Activated CD4-positive, alpha-beta T cell treated with anti-CD3 and anti-CD28 coated beads, Interleukin-2, amount 10 ng/mL, durations not matched to agents 24 days and 14 days (primary cell): Measurements from ENCODE around the gene ABHD1. TPM values are rescaled to one million over a fixed set of nuclear protein-coding genes. Genes with fewer than 3 reads are reported as not detected.

Experiments
- DNase-seq: peaks from one replicate; pipeline ENCODE4 v3.0.0; 2022
- H3K27ac Mint-ChIP-seq: one replicate; pipeline ENCODE4 v1.8.0; 2022; ENCODE audit warnings: mild to moderate bottlenecking, mixed read lengths
- H3K27me3 Mint-ChIP-seq: one replicate; pipeline ENCODE4 v1.8.0; 2022; ENCODE audit warnings: mixed read lengths
- H3K36me3 Mint-ChIP-seq: one replicate; pipeline ENCODE4 v1.8.0; 2022; ENCODE audit warnings: low read depth, mild to moderate bottlenecking, mixed read lengths
- H3K4me1 Mint-ChIP-seq: one replicate; pipeline ENCODE4 v1.8.0; 2021; ENCODE audit warnings: mixed read lengths
- H3K4me3 Mint-ChIP-seq: one replicate; pipeline ENCODE4 v1.8.0; 2022; ENCODE audit warnings: mild to moderate bottlenecking, moderate library complexity, mixed read lengths
- H3K9me3 Mint-ChIP-seq: one replicate; pipeline ENCODE4 v1.8.0; 2021; ENCODE audit warnings: mixed read lengths
- intact Hi-C: fragments of 100-400 bp; cut with micrococcal nuclease; formaldehyde crosslinking; loops from one replicate; pipeline ENCODE4 v1.15.1; 2023
- total RNA-seq: library from RNA; stranded (reverse); gene quantifications from 2 replicates; pipeline ENCODE4 v1.2.3, GENCODE V29; 2022

Gene ABHD1
- total RNA-seq, 1 donor from 2014 or later: 0.23 TPM

- Mint-ChIP-seq H3K27ac (no peak within 1 kb of the TSS), H3K27me3 (peaks cover 6% of the 10 kb centered on the region), H3K4me3 (no peak within 1 kb of the TSS), H3K36me3 (no peaks in the 10 kb centered on the region), H3K9me3 (no peaks in the 10 kb centered on the region), H3K4me1 (peaks cover 5% of the 10 kb centered on the region)
- DNase-seq: no peak
- intact Hi-C loops: no loop called here
Observed at GRCh38 chr2:27148801-27149439, 25.3 kb downstream of the ABHD1 start, which contains the start of gene TCF23. Gene TCF23, plus strand, starts transcription at chr2:27149004. Its CDS starts 130 bp downstream, at chr2:27149134.

GRCh38 chr2:27149570-27150405 lies 26.2 kb downstream of the ABHD1 start:
- Mint-ChIP-seq H3K4me1 (peaks cover 5% of the 10 kb centered on the region), H3K9me3 (no peaks in the 10 kb centered on the region), H3K36me3 (no peaks in the 10 kb centered on the region), H3K27ac (no peak overlapping the region), H3K27me3 (peaks cover 3% of the 10 kb centered on the region), H3K4me3 (no peak overlapping the region)
- no peak for DNase-seq
- intact Hi-C loops: no loop called here

GRCh38 chr2:27150639-27151230 lies 27.1 kb downstream of the ABHD1 start:
- no peaks in the 10 kb centered on the region for H3K9me3 Mint-ChIP-seq
- DNase-seq: no peak
- no peaks in the 10 kb centered on the region for H3K36me3 Mint-ChIP-seq
- no peak overlapping the region for H3K27ac Mint-ChIP-seq
- no peak overlapping the region for H3K4me3 Mint-ChIP-seq
- peaks cover 5% of the 10 kb centered on the region for H3K4me1 Mint-ChIP-seq
- peaks cover 2% of the 10 kb centered on the region for H3K27me3 Mint-ChIP-seq
- intact Hi-C loops: no loop called here

- no peaks in the 10 kb centered on the region for H3K36me3 Mint-ChIP-seq
Observed at GRCh38 chr2:27152102-27152795, 28.6 kb downstream of the ABHD1 start.

GRCh38 chr2:27152796-27153464 lies 29.3 kb downstream of the ABHD1 start:
- intact Hi-C loops: no loop called here
- no peaks in the 10 kb centered on the region for H3K36me3 Mint-ChIP-seq
- no peak for DNase-seq
- no peak overlapping the region for H3K4me3 Mint-ChIP-seq
- peaks cover 3% of the 10 kb centered on the region for H3K27me3 Mint-ChIP-seq
- H3K9me3 Mint-ChIP-seq: no peaks in the 10 kb centered on the region
- H3K4me1 Mint-ChIP-seq: peaks cover 5% of the 10 kb centered on the region
- H3K27ac Mint-ChIP-seq: no peak overlapping the region

More at GRCh38 chr2:27152102-27152795, 28.6 kb downstream of the ABHD1 start:
- Mint-ChIP-seq H3K27ac (no peak overlapping the region), H3K4me3 (no peak overlapping the region), H3K27me3 (peaks cover 2% of the 10 kb centered on the region), H3K9me3 (no peaks in the 10 kb centered on the region), H3K4me1 (peaks cover 5% of the 10 kb centered on the region)
- no peak for DNase-seq
- intact Hi-C loops: no loop called here

GRCh38 chr2:27154488-27154887 lies 30.9 kb downstream of the ABHD1 start:
- DNase-seq: no peak
- H3K27me3 Mint-ChIP-seq: peaks cover 3% of the 10 kb centered on the region
- no peaks in the 10 kb centered on the region for H3K9me3 Mint-ChIP-seq
- no peak overlapping the region for H3K4me3 Mint-ChIP-seq
- H3K27ac Mint-ChIP-seq: no peak overlapping the region
- intact Hi-C loops: no loop called here
- H3K4me1 Mint-ChIP-seq: peaks cover 5% of the 10 kb centered on the region
- H3K36me3 Mint-ChIP-seq: no peaks in the 10 kb centered on the region

GRCh38 chr2:27155069-27155520 lies 31.5 kb downstream of the ABHD1 start:
- Mint-ChIP-seq H3K36me3 (no peaks in the 10 kb centered on the region), H3K4me3 (no peak overlapping the region), H3K27ac (no peak overlapping the region), H3K4me1 (peaks cover 5% of the 10 kb centered on the region), H3K27me3 (peaks cover 3% of the 10 kb centered on the region), H3K9me3 (no peaks in the 10 kb centered on the region)
- DNase-seq: no peak
- intact Hi-C loops: no loop called here

GRCh38 chr2:27158468-27158867 lies 34.9 kb downstream of the ABHD1 start:
- Mint-ChIP-seq H3K27ac (no peak overlapping the region), H3K9me3 (no peaks in the 10 kb centered on the region), H3K4me1 (no peaks in the 10 kb centered on the region), H3K36me3 (no peaks in the 10 kb centered on the region), H3K27me3 (peaks cover 1% of the 10 kb centered on the region), H3K4me3 (no peak overlapping the region)
- DNase-seq: no peak
- intact Hi-C loops: no loop called here

GRCh38 chr2:27159271-27159670 lies 35.7 kb downstream of the ABHD1 start:
- H3K36me3 Mint-ChIP-seq: no peaks in the 10 kb centered on the region
- DNase-seq: no peak
- H3K27ac Mint-ChIP-seq: no peak overlapping the region
- H3K9me3 Mint-ChIP-seq: no peaks in the 10 kb centered on the region
- no peak overlapping the region for H3K4me3 Mint-ChIP-seq
- H3K4me1 Mint-ChIP-seq: no peaks in the 10 kb centered on the region
- peaks cover 1% of the 10 kb centered on the region for H3K27me3 Mint-ChIP-seq
- intact Hi-C loops: no loop called here

- H3K4me3 Mint-ChIP-seq: no peak overlapping the region
- H3K4me1 Mint-ChIP-seq: no peaks in the 10 kb centered on the region
- H3K36me3 Mint-ChIP-seq: no peaks in the 10 kb centered on the region
- peaks cover 1% of the 10 kb centered on the region for H3K27me3 Mint-ChIP-seq
- no peaks in the 10 kb centered on the region for H3K9me3 Mint-ChIP-seq
- H3K27ac Mint-ChIP-seq: no peak overlapping the region
- intact Hi-C loops: no loop called here
- DNase-seq: no peak
Observed at GRCh38 chr2:27160191-27160590, 36.6 kb downstream of the ABHD1 start.

- Mint-ChIP-seq H3K4me1 (no peaks in the 10 kb centered on the region), H3K4me3 (no peak overlapping the region), H3K36me3 (no peaks in the 10 kb centered on the region), H3K27me3 (no peaks in the 10 kb centered on the region), H3K27ac (no peak overlapping the region), H3K9me3 (no peaks in the 10 kb centered on the region)
- intact Hi-C loops: no loop called here
- no peak for DNase-seq
Observed at GRCh38 chr2:27162151-27163121, 38.8 kb downstream of the ABHD1 start.

GRCh38 chr2:27164960-27165763 lies 41.5 kb downstream of the ABHD1 start:
- Mint-ChIP-seq H3K4me3 (no peak overlapping the region), H3K27me3 (peaks cover 4% of the 10 kb centered on the region), H3K4me1 (no peaks in the 10 kb centered on the region), H3K27ac (no peak overlapping the region), H3K9me3 (no peaks in the 10 kb centered on the region), H3K36me3 (no peaks in the 10 kb centered on the region)
- DNase-seq: no peak
- intact Hi-C loops: no loop called here
